ENCODE results near the gene SCN9A. TPM values are rescaled to one million over a fixed set of nuclear protein-coding genes. Genes with fewer than 3 reads are reported as not detected.

SCN9A gene
- total and polyA plus RNA-seq, 2 of the 4 experiments (the other 2 are of a cell fraction): 40.1 to 135 TPM

DNA sequence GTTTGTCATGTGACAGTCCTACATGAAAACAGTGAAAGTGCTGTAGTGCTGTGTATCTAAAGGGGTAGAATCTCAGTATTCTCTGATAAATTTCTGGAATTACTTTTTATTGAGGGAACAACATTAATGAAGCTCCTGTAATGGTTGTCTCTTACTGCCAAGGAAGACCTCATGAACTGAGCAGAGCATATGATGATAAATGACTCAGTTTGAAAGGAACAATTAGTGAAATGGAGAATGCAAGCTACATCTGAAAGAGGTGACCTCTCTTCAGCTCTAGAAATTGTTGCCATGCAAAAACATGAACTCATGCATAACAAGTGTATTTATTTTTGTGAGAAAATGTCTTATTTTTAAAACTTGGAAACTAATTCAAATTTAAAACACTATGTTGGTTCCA is 93.6 kb downstream of the SCN9A start:
- no peak overlapping the region for H3K4me3 ChIP-seq (ENCODE audit: insufficient read depth, low read depth, low read length)
- H3K9me1 ChIP-seq (ENCODE audit: insufficient read depth, low read length): peaks cover 3% of the 10 kb centered on the region; the same call in 1 of the 2 replicates
- no peak overlapping the region for H3K23ac ChIP-seq (ENCODE audit: low read depth, low read length)
- H3K9me3 ChIP-seq (ENCODE audit: control insufficient read depth, insufficient read depth, low read length): no peaks in the 10 kb centered on the region
- no TSS peak for BruUV-seq (replicated peaks)
- H2BK5ac ChIP-seq (ENCODE audit: low read depth, low read length, poor library complexity, severe bottlenecking): no peak overlapping the region
- peaks cover 0 to 3% of the 10 kb centered on the region in 2 experiments; a peak in 1 of 4 replicates for H3K79me1 ChIP-seq (ENCODE audit: low read depth in 1 of 2, low read length in 2 of 2)
- no peak overlapping the region for H3K18ac ChIP-seq (ENCODE audit: low read depth, low read length)
- no peak overlapping the region for H3K9ac ChIP-seq (ENCODE audit: low read depth, low read length)
- no peak overlapping the region for H3K56ac ChIP-seq (ENCODE audit: extremely low read depth, insufficient read depth, low read length)
- H2BK120ac ChIP-seq (ENCODE audit: low read depth, low read length): no peak overlapping the region
- H3K36me3 ChIP-seq (ENCODE audit: control insufficient read depth, insufficient read depth, low read length): peaks cover 11% of the 10 kb centered on the region
- no peak overlapping the region for H2BK15ac ChIP-seq (ENCODE audit: low read depth, low read length)
- H4K5ac ChIP-seq (ENCODE audit: low read depth, low read length): no peak overlapping the region
- H3K4me1 ChIP-seq (ENCODE audit: control insufficient read depth, insufficient read depth, low read length): no peaks in the 10 kb centered on the region
- intact Hi-C loops (cut with micrococcal nuclease): no loop called here
- ChIA-PET CTCF (interaction anchor here (1.1 kb wide), 1 partner anchor 11 kb away, joined by 3 read pairs; no protein-coding TSS in a partner anchor), POLR2A (ENCODE audit: unreplicated experiment) (no interaction called here)
- no peak overlapping the region for H2AK9ac ChIP-seq (replicated peaks; ENCODE audit: low read depth, low read length, poor library complexity)
- H3K4ac ChIP-seq (ENCODE audit: low read depth, low read length): no peak overlapping the region
- TF ChIP-seq RCOR1 (IDR thresholded peaks at IDR 0.05; ENCODE audit: insufficient replicate concordance, low read length): no peak
- no peak for TF ChIP-seq CEBPB (IDR thresholded peaks at IDR 0.05; ENCODE audit: low read depth, low read length)
- dilution Hi-C loops (cut with HindIII; ENCODE audit: low sequenced_read_pairs, unreplicated experiment): no loop called here
- no peak overlapping the region for H2AK5ac ChIP-seq (ENCODE audit: low read depth, low read length)
- DNase-seq (no peak), ATAC-seq (ENCODE audit: low read depth) (no peak)
- no peak overlapping the region for H2AFZ ChIP-seq (replicated peaks; ENCODE audit: low read length, poor library complexity)
- H4K8ac ChIP-seq (ENCODE audit: low read depth in 2 of 2, low read length in 2 of 2): no peak overlapping the region
- no peaks in the 10 kb centered on the region for H3K27me3 ChIP-seq (ENCODE audit: control insufficient read depth, insufficient read depth, low read length)
- no peak overlapping the region for H3K4me2 ChIP-seq (ENCODE audit: low read depth, low read length)
- no peak overlapping the region for H4K91ac ChIP-seq (ENCODE audit: insufficient read depth, low read depth, low read length)
- H3K14ac ChIP-seq (replicated peaks; ENCODE audit: low read depth, low read length): no peak overlapping the region
- no peak overlapping the region for H3K27ac ChIP-seq (ENCODE audit: insufficient read depth, low read length)
- in situ Hi-C loops (cut with MboI; ENCODE audit: low sequenced_read_pairs): no loop called here
- no peaks in the 10 kb centered on the region for H4K20me1 ChIP-seq (ENCODE audit: insufficient read depth, low read length)
- H2BK20ac ChIP-seq (ENCODE audit: low read depth, low read length): no peak overlapping the region
